Peyer's patch (tissue), 4 donors: ENCODE measurements around the gene KCTD15. TPM values are rescaled to one million over a fixed set of nuclear protein-coding genes. Genes with fewer than 3 reads are reported as not detected.
A peak's percentile ranks its signal among the peaks of the same experiment; 100 is the strongest.

Experiments used
- DNase-seq, 3 donors: peaks; one replicate each; pipeline ENCODE4 v3.0.0-alpha.2; 2017 to 2019
- H3K27ac ChIP-seq, 4 donors: fragments of 200-600 bp; sonication (generic); one replicate each; pipeline ENCODE4 v1.5.1; 2016 to 2019
- H3K27me3 ChIP-seq, 2 donors: fragments of 200-600 bp; sonication (generic); one replicate each; pipeline ENCODE4 v1.5.1; 2019
- H3K36me3 ChIP-seq, 3 donors: fragments of 200-600 bp; sonication (generic); one replicate each; pipeline ENCODE4 v1.5.1; 2016 to 2019
- H3K4me1 ChIP-seq, 4 donors: fragments of 200-600 bp; sonication (generic); one replicate each; pipeline ENCODE4 v1.5.1; 2016 to 2019
- H3K4me3 ChIP-seq, 4 donors: fragments of 200-600 bp; sonication (generic); 1 replicate in 3 of 4; 2 replicates in 1 of 4; pipeline ENCODE4 v1.5.1; 2016 to 2019; ENCODE audit warnings: mild to moderate bottlenecking in 1 of 4
- H3K9me3 ChIP-seq, 4 donors: fragments of 200-600 bp; sonication (generic); one replicate each; pipeline ENCODE4 v1.5.1; 2016 to 2019; ENCODE audit warnings: mild to moderate bottlenecking in 1 of 4
- CTCF ChIP-seq, 6 experiments: fragments of 450-650 bp in 4 of 6; fragments of 200-600 bp in 2 of 6; sonication (generic) in 1 of 6; IDR thresholded peaks; one replicate each; pipeline ENCODE4 v1.5.1; 2017 to 2019; ENCODE audit warnings: antibody characterized with exemption in 6 of 6, mild to moderate bottlenecking in 3 of 6, moderate library complexity in 1 of 6
- POLR2A ChIP-seq, 2 donors: fragments of 450-650 bp; IDR thresholded peaks; one replicate each; pipeline ENCODE4 v1.5.1; 2017; ENCODE audit warnings: antibody characterized with exemption in 2 of 2, mild to moderate bottlenecking in 2 of 2, moderate library complexity in 2 of 2
- total RNA-seq, 4 donors: library from RNA; depleted of rRNA; stranded (reverse); fragments of >200 nt; gene quantifications; one replicate each; pipeline ENCODE4 v1.1.0, GENCODE V29; 2016

Gene KCTD15
- total RNA-seq, 4 donors from 2014 or later, result 5.4 to 33.5 (median 21.6) TPM

GRCh38 chr19:33789344-33789743, 7.3 kb upstream of the KCTD15 start:
- DNase-seq, result no peak
- H3K9me3 ChIP-seq, result no peaks in the 10 kb centered on the region
- TF ChIP-seq CTCF (IDR thresholded peaks at IDR 0.05) (no peak), POLR2A (IDR thresholded peaks at IDR 0.05) (no peak)
- H3K4me1 ChIP-seq, result peaks cover 0 to under 1% (median 0%) of the 10 kb centered on the region in 4 donors
- H3K36me3 ChIP-seq, result no peaks in the 10 kb centered on the region
- H3K4me3 ChIP-seq, result no peak overlapping the region
- H3K27ac ChIP-seq, result no peak overlapping the region
- no peaks in the 10 kb centered on the region for H3K27me3 ChIP-seq

- peak overlapping the region; percentile 49 to 90 (median 62) for H3K4me3 ChIP-seq
- peaks cover 0 to 21% (median 2%) of the 10 kb centered on the region in 4 donors for H3K4me1 ChIP-seq
- H3K27me3 ChIP-seq, result no peaks in the 10 kb centered on the region
- H3K27ac ChIP-seq, result peak overlapping the region; percentile 71 to 95 (median 86)
- peaks cover 0 to 4% (median 0%) of the 10 kb centered on the region in 4 donors for H3K9me3 ChIP-seq
- no peaks in the 10 kb centered on the region for H3K36me3 ChIP-seq
- DNase-seq, result no peak
- TF ChIP-seq POLR2A (IDR thresholded peaks at IDR 0.05) (no peak), CTCF (IDR thresholded peaks at IDR 0.05) (no peak)
Observed at GRCh38 chr19:33794683-33795369, 1.8 kb upstream of the KCTD15 start.

- peaks cover 0 to 4% (median 0%) of the 10 kb centered on the region in 4 donors for H3K9me3 ChIP-seq
- DNase-seq, result peak in 2 of 3 donors; percentile 81 to 86
- no peaks in the 10 kb centered on the region for H3K27me3 ChIP-seq
- peak; percentile 40 to 80 (median 64) for TF ChIP-seq CTCF (IDR thresholded peaks at IDR 0.05)
- TF ChIP-seq POLR2A (IDR thresholded peaks at IDR 0.05), result peak in 1 of 2 donors; percentile 12
- H3K36me3 ChIP-seq, result no peaks in the 10 kb centered on the region
- H3K4me3 ChIP-seq, result peak overlapping the region; percentile 49 to 90 (median 62)
- peak overlapping the region; percentile 71 to 95 (median 86) for H3K27ac ChIP-seq
- H3K4me1 ChIP-seq, result peaks cover 0 to 21% (median 2%) of the 10 kb centered on the region in 4 donors
Observed at GRCh38 chr19:33795370-33796163, 1.1 kb upstream of the KCTD15 start.

GRCh38 chr19:33797802-33798671, 1.4 kb downstream of the KCTD15 start:
- peak overlapping the region; percentile 51 to 95 (median 82) for H3K27ac ChIP-seq
- peak overlapping the region; percentile 49 to 90 (median 62) for H3K4me3 ChIP-seq
- no peak for TF ChIP-seq CTCF (IDR thresholded peaks at IDR 0.05)
- no peak for TF ChIP-seq POLR2A (IDR thresholded peaks at IDR 0.05)
- peaks cover 0 to 21% (median 2%) of the 10 kb centered on the region in 4 donors for H3K4me1 ChIP-seq
- H3K36me3 ChIP-seq, result no peaks in the 10 kb centered on the region
- no peaks in the 10 kb centered on the region for H3K27me3 ChIP-seq
- H3K9me3 ChIP-seq, result peaks cover 0 to 4% (median 0%) of the 10 kb centered on the region in 4 donors
- DNase-seq, result peak in 2 of 3 donors; percentile 64 to 80

- Histone ChIP-seq H3K27me3 (no peaks in the 10 kb centered on the region), H3K4me3 (peak overlapping the region; percentile 49 to 90 (median 62)), H3K9me3 (peaks cover 0 to 4% (median 0%) of the 10 kb centered on the region in 4 donors), H3K36me3 (no peaks in the 10 kb centered on the region), H3K27ac (peak overlapping the region; percentile 51 to 95 (median 82)), H3K4me1 (peaks cover 0 to 27% (median 2%) of the 10 kb centered on the region in 4 donors)
- TF ChIP-seq POLR2A (IDR thresholded peaks at IDR 0.05) (no peak), CTCF (IDR thresholded peaks at IDR 0.05) (no peak)
- DNase-seq, result no peak
Observed at GRCh38 chr19:33798681-33799111, 2.0 kb downstream of the KCTD15 start.
